Hepatocyte (in vitro differentiated cells): ENCODE measurements around the gene CHID1. TPM values are rescaled to one million over a fixed set of nuclear protein-coding genes. Genes with fewer than 3 reads are reported as not detected.

Source experiments
- DNase-seq: peaks from one replicate; pipeline ENCODE4 v3.0.0-alpha.2; 2016; ENCODE audit warnings: low spot score
- H2AFZ ChIP-seq: fragments of 200-600 bp; sonication (generic); 2 replicates; pipeline ENCODE4 v1.6.0; 2016; ENCODE audit warnings: antibody characterized with exemption, mild to moderate bottlenecking
- H3K27ac ChIP-seq: fragments of 200-600 bp; sonication (generic); 2 replicates; pipeline ENCODE4 v1.5.1; 2016; ENCODE audit warnings: mild to moderate bottlenecking
- H3K27me3 ChIP-seq: fragments of 200-600 bp; sonication (generic); 2 replicates; pipeline ENCODE4 v1.6.1; 2016
- H3K36me3 ChIP-seq: fragments of 200-600 bp; sonication (generic); replicated peaks from 2 replicates; pipeline ENCODE4 v1.5.1; 2016; ENCODE audit warnings: low read depth; ENCODE audit not compliant: insufficient read depth
- H3K4me1 ChIP-seq: fragments of 200-600 bp; sonication (generic); 2 replicates; pipeline ENCODE4 v1.5.1; 2016; ENCODE audit warnings: mild to moderate bottlenecking, moderate library complexity; ENCODE audit not compliant: insufficient read depth
- H3K4me2 ChIP-seq: fragments of 200-600 bp; sonication (generic); 2 replicates; pipeline ENCODE4 v1.6.0; 2016
- H3K4me3 ChIP-seq: fragments of 200-600 bp; sonication (generic); 2 replicates; pipeline ENCODE4 v1.5.1; 2016; ENCODE audit warnings: mild to moderate bottlenecking
- H3K79me2 ChIP-seq: fragments of 200-600 bp; sonication (generic); 2 replicates; pipeline ENCODE4 v1.6.0; 2017; ENCODE audit warnings: mild to moderate bottlenecking
- H3K9me2 ChIP-seq: fragments of 200-600 bp; sonication (generic); replicated peaks from 2 replicates; pipeline ENCODE4 v1.6.0; 2017; ENCODE audit warnings: mild to moderate bottlenecking; ENCODE audit not compliant: insufficient read depth
- H3K9me3 ChIP-seq: fragments of 200-600 bp; sonication (generic); 2 replicates; pipeline ENCODE4 v1.5.1; 2016; ENCODE audit warnings: low read depth, mild to moderate bottlenecking
- H4K20me1 ChIP-seq: fragments of 200-600 bp; sonication (generic); 2 replicates; pipeline ENCODE4 v1.6.0; 2016; ENCODE audit warnings: mild to moderate bottlenecking; ENCODE audit not compliant: insufficient read depth, poor library complexity, severe bottlenecking
- CTCF ChIP-seq: fragments of 200-600 bp; sonication (generic); IDR thresholded peaks from 2 replicates; pipeline ENCODE4 v1.5.1; 2016; ENCODE audit warnings: antibody characterized with exemption, mild to moderate bottlenecking; ENCODE audit not compliant: poor library complexity
- EZH2 ChIP-seq: fragments of 200-600 bp; sonication (generic); IDR thresholded peaks from 2 replicates; pipeline ENCODE4 v1.6.1; 2016; ENCODE audit warnings: antibody characterized with exemption, mild to moderate bottlenecking, borderline replicate concordance
- EZH2phosphoT487 ChIP-seq: fragments of 200-600 bp; sonication (generic); IDR thresholded peaks from one replicate; pipeline ENCODE4 v1.6.1; 2018; ENCODE audit warnings: antibody characterized with exemption, mild to moderate bottlenecking, low read depth, moderate library complexity; ENCODE audit not compliant: unreplicated experiment, severe bottlenecking
- WGBS: methylation state at CpG from one replicate; pipeline ENCODE4 v1.1.6; 2016; ENCODE audit warnings: low lambda C conversion rate; ENCODE audit errors: missing lambda C conversion rate; 5-methylcytosine and 5-hydroxymethylcytosine counted together
- polyA plus RNA-seq: library from polyadenylated mRNA; unstranded; fragments of >200 nt; fragmentation: Nextera tagmentation; extraction: Ambion mirVana; gene quantifications from 2 replicates; pipeline ENCODE4 v1.2.1, GENCODE V29; 2016
- total RNA-seq: library from RNA; depleted of rRNA; stranded (reverse); fragments of >200 nt; gene quantifications from 2 replicates; pipeline ENCODE4 v1.2.3, GENCODE V29; 2014

Gene CHID1
- total and polyA plus RNA-seq, 2 experiments from 2014 or later: 92.4 to 155 TPM

GRCh38 chr11:827897-828192, 82.8 kb downstream of the CHID1 start, which contains the start of gene CRACR2B:
TSS of gene CRACR2B (plus strand) at chr11:827919. CDS start at chr11:828608, 689 bp downstream.
- peak within 1 kb of the TSS; percentile 83 for H3K27ac ChIP-seq
- H3K79me2 ChIP-seq: no peaks in the 10 kb centered on the region
- TF ChIP-seq CTCF (no peak), EZH2 (no peak), EZH2phosphoT487 (no peak)
- H3K4me3 ChIP-seq: peak within 1 kb of the TSS; percentile 14
- H3K9me3 ChIP-seq: no peaks in the 10 kb centered on the region
- H3K4me2 ChIP-seq: peak within 1 kb of the TSS; percentile 97
- DNase-seq: no peak
- no peaks in the 10 kb centered on the region for H4K20me1 ChIP-seq
- peak within 1 kb of the TSS; percentile 49 for H2AFZ ChIP-seq
- H3K27me3 ChIP-seq: peaks cover 21% of the 10 kb centered on the region
- no peaks in the 10 kb centered on the region for H3K9me2 ChIP-seq
- H3K36me3 ChIP-seq: no peaks in the 10 kb centered on the region
- 50% methylated on average over 5 of the region's 5 CpGs for WGBS
- H3K4me1 ChIP-seq: peaks cover 45% of the 10 kb centered on the region

GRCh38 chr11:827146-827896, 83.3 kb downstream of the CHID1 start:
- TF ChIP-seq EZH2 (peak; percentile 9), CTCF (no peak)
- Histone ChIP-seq H3K36me3 (no peaks in the 10 kb centered on the region), H3K79me2 (no peaks in the 10 kb centered on the region), H3K9me3 (no peaks in the 10 kb centered on the region), H3K27ac (peak overlapping the region; percentile 83), H3K4me3 (peak overlapping the region; percentile 14), H3K4me1 (peaks cover 43% of the 10 kb centered on the region), H3K27me3 (peaks cover 21% of the 10 kb centered on the region), H4K20me1 (no peaks in the 10 kb centered on the region), H3K4me2 (peak overlapping the region; percentile 96), H2AFZ (peak overlapping the region; percentile 49), H3K9me2 (no peaks in the 10 kb centered on the region)
- DNase-seq: peak; percentile 72
- 5% methylated on average over 26 of the region's 66 CpGs for whole genome bisulfite sequencing

GRCh38 chr11:826836-827145, 83.8 kb downstream of the CHID1 start:
- peaks cover 37% of the 10 kb centered on the region for H3K4me1 ChIP-seq

GRCh38 chr11:826227-826621, 84.4 kb downstream of the CHID1 start:
- peaks cover 35% of the 10 kb centered on the region for H3K4me1 ChIP-seq
- no peaks in the 10 kb centered on the region for H3K9me2 ChIP-seq
- H2AFZ ChIP-seq: no peak overlapping the region
- H3K36me3 ChIP-seq: no peaks in the 10 kb centered on the region
- no peak overlapping the region for H3K4me3 ChIP-seq
- peak overlapping the region; percentile 83 for H3K27ac ChIP-seq
- DNase-seq: no peak
- H3K79me2 ChIP-seq: peaks cover 8% of the 10 kb centered on the region
- peaks cover 21% of the 10 kb centered on the region for H3K27me3 ChIP-seq
- peaks cover 9% of the 10 kb centered on the region for H4K20me1 ChIP-seq
- H3K9me3 ChIP-seq: no peaks in the 10 kb centered on the region
- no peak for TF ChIP-seq EZH2
- TF ChIP-seq CTCF: no peak
- no peak for TF ChIP-seq EZH2phosphoT487
- 69% methylated on average over 9 of the region's 9 CpGs for WGBS
- H3K4me2 ChIP-seq: peak overlapping the region; percentile 96

More at GRCh38 chr11:826836-827145, 83.8 kb downstream of the CHID1 start:
- Histone ChIP-seq H3K9me3 (no peaks in the 10 kb centered on the region), H4K20me1 (peaks cover 3% of the 10 kb centered on the region), H3K27me3 (peaks cover 21% of the 10 kb centered on the region), H3K27ac (peak overlapping the region; percentile 83), H2AFZ (peak overlapping the region; percentile 49), H3K36me3 (no peaks in the 10 kb centered on the region), H3K79me2 (peaks cover 2% of the 10 kb centered on the region), H3K4me3 (peak overlapping the region; percentile 14), H3K4me2 (peak overlapping the region; percentile 96), H3K9me2 (no peaks in the 10 kb centered on the region)
- no peak for DNase-seq
- 3% methylated on average over 21 of the region's 22 CpGs for WGBS
- no peak for TF ChIP-seq EZH2phosphoT487
- TF ChIP-seq EZH2: peak; percentile 72
